ENCODE data around the gene STOX1.
"Not testable (repeated sequence)": the region's sequence is repeated elsewhere in the genome, so short reads cannot be mapped to it uniquely, and the experiment has no call there.

The STOX1 gene

DNA sequence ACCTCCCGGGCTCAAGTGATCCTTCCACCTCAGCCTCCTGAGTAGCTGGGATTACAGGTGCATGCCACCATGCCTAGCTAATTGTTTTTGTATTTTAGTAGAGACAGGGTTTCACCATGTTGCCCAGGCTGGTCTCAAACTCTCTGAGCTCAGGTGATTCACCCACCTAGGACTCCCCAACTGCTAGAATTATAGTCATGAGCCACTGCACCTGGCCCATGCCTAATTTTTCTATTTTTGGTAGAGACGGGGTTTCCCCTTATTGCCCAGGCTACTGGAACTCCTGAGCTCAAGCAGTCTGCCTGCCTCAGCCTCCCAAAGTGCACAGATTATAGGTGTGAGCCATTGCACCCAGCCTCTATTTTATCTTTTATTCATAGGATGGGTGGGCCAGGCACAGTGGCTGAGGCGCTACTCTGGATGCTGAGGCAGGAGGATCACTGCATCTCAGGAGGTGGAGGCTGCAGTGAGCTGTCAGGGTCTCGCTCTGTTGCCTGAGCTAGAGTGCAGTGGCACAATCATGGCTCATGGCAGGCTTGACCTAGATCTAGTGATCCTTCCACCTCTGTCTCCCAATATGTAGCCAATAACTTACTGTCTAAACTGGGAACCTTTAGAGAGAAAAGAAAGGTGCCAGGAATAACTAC is 31.3 kb upstream of the STOX1 start:
- H3K36me3 ChIP-seq (ENCODE audit: insufficient read depth, low read length) = peaks cover 12% of the 10 kb centered on the region; the same call in 1 of the 2 replicates
- no peak for TF ChIP-seq FOXP2 (optimal IDR thresholded peaks at IDR 0.05; ENCODE audit: control extremely low read depth, extremely low read length, insufficient read depth)
- no peak for TF ChIP-seq POLR2AphosphoS5 (IDR thresholded peaks at IDR 0.05; ENCODE audit: borderline replicate concordance, low read depth, low read length)
- no peak for TF ChIP-seq EZH2 (IDR thresholded peaks at IDR 0.05)

GRCh38 chr10:68796605-68797004 is 30.7 kb upstream of the STOX1 start:
- DNase-seq (ENCODE audit: low read depth, low spot score) = no peak
- H3K36me3 ChIP-seq (ENCODE audit: insufficient read depth, low read length) = peaks cover 12% of the 10 kb centered on the region; the same call in 1 of the 2 replicates
- no peak overlapping the region for H3K9ac ChIP-seq (ENCODE audit: insufficient read length)
- TF ChIP-seq FOXP2 (optimal IDR thresholded peaks at IDR 0.05; ENCODE audit: control extremely low read depth, extremely low read length, insufficient read depth) (no peak), POLR2AphosphoS5 (IDR thresholded peaks at IDR 0.05; ENCODE audit: borderline replicate concordance, low read depth, low read length) (no peak), EZH2 (IDR thresholded peaks at IDR 0.05) (no peak)
- no peak overlapping the region for H3K27ac ChIP-seq
- no peaks in the 10 kb centered on the region for H3K9me3 ChIP-seq (ENCODE audit: low read depth, low read length)
- no peak overlapping the region for H3K4me3 ChIP-seq

More for the DNA sequence above, 31.3 kb upstream of the STOX1 start:
- DNase-seq (ENCODE audit: low read depth, low spot score) = no peak
- H3K9me3 ChIP-seq (ENCODE audit: low read depth, low read length) = no peaks in the 10 kb centered on the region
- H3K4me3 ChIP-seq = no peak overlapping the region
- no peak overlapping the region for H3K27ac ChIP-seq
- no peak overlapping the region for H3K9ac ChIP-seq (ENCODE audit: insufficient read length)

DNA sequence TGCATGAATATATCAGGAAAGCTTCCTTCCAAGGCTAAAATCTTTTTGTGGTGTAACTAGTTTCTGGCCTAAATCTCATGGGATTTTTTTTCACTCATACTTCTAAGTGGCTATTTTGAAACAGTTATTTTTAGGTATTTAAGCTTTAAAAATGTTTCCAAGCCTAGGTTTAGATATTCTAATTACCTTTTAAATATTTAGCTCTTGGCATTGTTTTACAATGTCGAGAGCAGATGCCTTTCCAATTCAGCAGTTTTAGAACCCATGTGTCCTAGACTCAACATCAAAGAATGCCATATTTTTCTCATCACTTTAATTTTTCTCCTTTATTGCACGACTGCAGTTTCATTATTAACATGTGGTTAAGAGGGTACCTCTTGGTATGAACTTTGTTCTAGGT is 27.1 kb upstream of the STOX1 start:
- Histone ChIP-seq H3K9ac (ENCODE audit: insufficient read length) (no peak overlapping the region), H3K9me3 (ENCODE audit: low read depth, low read length) (no peaks in the 10 kb centered on the region), H3K27ac (0 out of 2 replicates have a peak overlapping the region, but pooled peaks have one; percentile 31), H3K4me3 (no peak overlapping the region), H3K36me3 (ENCODE audit: insufficient read depth, low read length) (peaks cover 7% of the 10 kb centered on the region; the same call in 1 of the 2 replicates)
- DNase-seq (ENCODE audit: low read depth, low spot score) = no peak
- TF ChIP-seq FOXP2 (optimal IDR thresholded peaks at IDR 0.05; ENCODE audit: control extremely low read depth, extremely low read length, insufficient read depth) (no peak), POLR2AphosphoS5 (IDR thresholded peaks at IDR 0.05; ENCODE audit: borderline replicate concordance, low read depth, low read length) (no peak), EZH2 (IDR thresholded peaks at IDR 0.05) (no peak)

GRCh38 chr10:68804692-68805091 is 22.6 kb upstream of the STOX1 start:
- Histone ChIP-seq H3K9me3 (ENCODE audit: low read depth, low read length) (no peaks in the 10 kb centered on the region), H3K4me3 (no peak overlapping the region), H3K9ac (ENCODE audit: insufficient read length) (no peak overlapping the region), H3K27ac (no peak overlapping the region), H3K36me3 (ENCODE audit: insufficient read depth, low read length) (no peaks in the 10 kb centered on the region)
- DNase-seq (ENCODE audit: low read depth, low spot score) = no peak
- TF ChIP-seq POLR2AphosphoS5 (IDR thresholded peaks at IDR 0.05; ENCODE audit: borderline replicate concordance, low read depth, low read length) (no peak), FOXP2 (optimal IDR thresholded peaks at IDR 0.05; ENCODE audit: control extremely low read depth, extremely low read length, insufficient read depth) (no peak)

DNA sequence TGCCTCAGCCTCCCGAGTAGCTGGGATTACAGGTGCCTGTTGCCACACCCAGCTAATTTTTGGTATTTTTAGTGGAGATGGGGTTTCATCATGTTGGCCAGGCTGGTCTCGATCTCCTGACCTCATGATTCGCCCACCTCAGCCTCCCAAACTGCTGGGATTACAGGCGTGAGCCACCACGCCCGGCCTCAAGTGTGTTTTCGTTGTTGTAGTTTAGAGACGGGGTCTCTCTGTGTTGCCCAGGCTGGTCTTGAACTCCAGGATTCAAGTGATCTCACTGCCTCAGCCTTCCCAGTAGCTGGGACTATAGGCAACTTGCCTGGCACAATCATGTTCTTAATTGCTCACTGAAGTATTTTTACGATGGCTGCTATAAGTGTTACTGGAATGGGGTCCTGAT is 16.5 kb upstream of the STOX1 start:
- H3K4me3 ChIP-seq; DNase-seq (ENCODE audit: low read depth, low spot score); H3K36me3 ChIP-seq (ENCODE audit: insufficient read depth, low read length); H3K9me3 ChIP-seq (ENCODE audit: low read depth, low read length); H3K9ac ChIP-seq (ENCODE audit: insufficient read length); H3K27ac ChIP-seq: not testable (repeated sequence)

- no peak overlapping the region for H3K27ac ChIP-seq
- H3K9me3 ChIP-seq (ENCODE audit: low read depth, low read length) = no peaks in the 10 kb centered on the region
- TF ChIP-seq POLR2AphosphoS5 (IDR thresholded peaks at IDR 0.05; ENCODE audit: borderline replicate concordance, low read depth, low read length) (no peak), EZH2 (IDR thresholded peaks at IDR 0.05) (no peak)
- no peak overlapping the region for H3K4me3 ChIP-seq
- no peaks in the 10 kb centered on the region for H3K36me3 ChIP-seq (ENCODE audit: insufficient read depth, low read length)
- DNase-seq (ENCODE audit: low read depth, low spot score) = no peak
- H3K9ac ChIP-seq (ENCODE audit: insufficient read length) = no peak overlapping the region
Observed at GRCh38 chr10:68811314-68812009, 15.9 kb upstream of the STOX1 start.

DNA sequence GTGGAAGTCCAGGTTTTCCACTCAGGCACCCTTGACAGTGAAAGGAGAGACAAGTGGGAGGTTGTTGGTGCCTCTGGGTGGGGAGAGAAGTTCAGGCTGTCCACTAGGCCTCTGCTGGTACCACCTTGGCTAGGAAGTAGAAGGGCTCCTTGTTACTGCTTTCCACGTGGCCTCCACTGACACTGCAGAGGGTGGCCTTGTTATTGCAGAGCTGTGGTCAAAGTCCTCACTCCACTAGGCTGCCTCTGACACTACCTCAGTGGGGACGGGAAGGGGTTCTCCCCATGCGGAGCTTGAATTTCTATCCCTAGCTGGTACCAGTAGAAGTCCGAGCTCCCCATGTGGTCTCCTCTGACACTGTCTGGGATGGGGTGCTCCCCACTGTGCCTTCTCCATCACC is 14.9 kb upstream of the STOX1 start:
- Histone ChIP-seq H3K9ac (ENCODE audit: insufficient read length) (no peak overlapping the region), H3K27ac (no peak overlapping the region), H3K36me3 (ENCODE audit: insufficient read depth, low read length) (no peaks in the 10 kb centered on the region), H3K9me3 (ENCODE audit: low read depth, low read length) (no peaks in the 10 kb centered on the region), H3K4me3 (no peak overlapping the region)
- no peak for TF ChIP-seq EZH2 (IDR thresholded peaks at IDR 0.05)
- TF ChIP-seq FOXP2 (optimal IDR thresholded peaks at IDR 0.05; ENCODE audit: control extremely low read depth, extremely low read length, insufficient read depth) = no peak
- TF ChIP-seq POLR2AphosphoS5 (IDR thresholded peaks at IDR 0.05; ENCODE audit: borderline replicate concordance, low read depth, low read length) = no peak
- DNase-seq (ENCODE audit: low read depth, low spot score) = no peak

- H3K36me3 ChIP-seq (ENCODE audit: insufficient read depth, low read length) = no peaks in the 10 kb centered on the region
Observed at GRCh38 chr10:68813559-68813958, 13.8 kb upstream of the STOX1 start.

More at GRCh38 chr10:68813559-68813958, 13.8 kb upstream of the STOX1 start:
- Histone ChIP-seq H3K9me3 (ENCODE audit: low read depth, low read length) (no peaks in the 10 kb centered on the region), H3K4me3 (peak overlapping the region; percentile 33; the same call in 1 of the 2 replicates), H3K9ac (ENCODE audit: insufficient read length) (no peak overlapping the region), H3K27ac (peak overlapping the region; percentile 78)
- TF ChIP-seq POLR2AphosphoS5 (IDR thresholded peaks at IDR 0.05; ENCODE audit: borderline replicate concordance, low read depth, low read length) (no peak), FOXP2 (optimal IDR thresholded peaks at IDR 0.05; ENCODE audit: control extremely low read depth, extremely low read length, insufficient read depth) (no peak), EZH2 (IDR thresholded peaks at IDR 0.05) (no peak)
- no peak for DNase-seq (ENCODE audit: low read depth, low spot score)

Measured in SK-N-MC (cell line).